Measurements from ENCODE around the gene PPM1G. TPM values are rescaled to one million over a fixed set of nuclear protein-coding genes. Genes with fewer than 3 reads are reported as not detected.

Gene PPM1G
- total and polyA plus RNA-seq, 4 donors = 45.9 to 76.2 (median 61.7) TPM

DNA sequence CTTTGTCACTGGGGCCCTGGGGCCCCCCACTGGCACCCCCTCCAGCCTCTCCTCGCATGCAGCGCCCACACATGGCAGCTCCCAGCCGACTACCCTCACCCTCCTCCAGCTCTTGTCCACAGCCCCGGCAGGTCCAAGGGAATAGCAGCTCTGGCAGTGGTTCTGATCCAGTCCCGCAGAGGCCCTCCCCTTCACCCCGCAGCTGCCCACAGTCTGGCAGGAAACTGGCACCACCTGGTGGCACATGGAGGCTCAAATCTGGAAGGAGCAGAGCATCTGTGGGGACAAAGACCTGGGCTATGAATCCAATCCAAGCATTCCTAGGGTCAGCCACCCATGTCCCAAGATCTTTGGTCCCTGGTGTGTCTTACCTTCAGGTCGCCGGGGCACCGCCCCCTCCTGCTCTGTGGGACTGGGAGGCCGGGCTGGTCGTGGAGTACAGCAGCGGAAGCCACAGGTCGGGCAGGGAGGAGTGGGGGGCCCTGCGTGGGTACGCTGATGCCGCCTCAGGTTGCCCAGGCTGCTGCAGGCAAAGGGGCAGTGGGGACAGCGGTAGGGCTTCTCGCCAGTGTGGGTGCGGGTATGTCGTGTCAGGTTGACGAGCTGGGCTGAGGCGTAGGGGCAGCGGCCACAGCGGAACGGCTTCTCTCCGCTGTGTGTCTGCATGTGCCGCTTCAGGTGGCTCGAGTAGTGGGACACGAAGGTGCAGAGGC is 31.1 kb downstream of the PPM1G start:
- ATAC-seq (ENCODE audit: insufficient read depth, low FRiP score) (no peak), DNase-seq (no peak)
- H3K36me3 ChIP-seq (ENCODE audit: control insufficient read depth in 4 of 4, insufficient read depth in 4 of 4, low read length in 4 of 4) = peaks cover 16 to 56% (median 40%) of the 10 kb centered on the region in 4 donors
- H3K4me1 ChIP-seq (ENCODE audit: control insufficient read depth in 5 of 5, insufficient read depth in 5 of 5, low read length in 5 of 5) = peaks cover 4 to 19% (median 5%) of the 10 kb centered on the region in 5 donors
- no peak overlapping the region for H3K9ac ChIP-seq (ENCODE audit: insufficient read depth in 1 of 2, low read length in 2 of 2)
- no peaks in the 10 kb centered on the region for H3K27me3 ChIP-seq (ENCODE audit: control insufficient read depth in 3 of 3, insufficient read depth in 3 of 3, low read length in 2 of 3)
- H3K4me3 ChIP-seq = no peak overlapping the region
- no peak overlapping the region for H3K27ac ChIP-seq (ENCODE audit: low read depth in 1 of 2, low read length in 1 of 2)
- WGBS, 2 donors = 87 to 88% methylated on average over 29 of the region's 29 CpGs
- TF ChIP-seq, protein P1, sequence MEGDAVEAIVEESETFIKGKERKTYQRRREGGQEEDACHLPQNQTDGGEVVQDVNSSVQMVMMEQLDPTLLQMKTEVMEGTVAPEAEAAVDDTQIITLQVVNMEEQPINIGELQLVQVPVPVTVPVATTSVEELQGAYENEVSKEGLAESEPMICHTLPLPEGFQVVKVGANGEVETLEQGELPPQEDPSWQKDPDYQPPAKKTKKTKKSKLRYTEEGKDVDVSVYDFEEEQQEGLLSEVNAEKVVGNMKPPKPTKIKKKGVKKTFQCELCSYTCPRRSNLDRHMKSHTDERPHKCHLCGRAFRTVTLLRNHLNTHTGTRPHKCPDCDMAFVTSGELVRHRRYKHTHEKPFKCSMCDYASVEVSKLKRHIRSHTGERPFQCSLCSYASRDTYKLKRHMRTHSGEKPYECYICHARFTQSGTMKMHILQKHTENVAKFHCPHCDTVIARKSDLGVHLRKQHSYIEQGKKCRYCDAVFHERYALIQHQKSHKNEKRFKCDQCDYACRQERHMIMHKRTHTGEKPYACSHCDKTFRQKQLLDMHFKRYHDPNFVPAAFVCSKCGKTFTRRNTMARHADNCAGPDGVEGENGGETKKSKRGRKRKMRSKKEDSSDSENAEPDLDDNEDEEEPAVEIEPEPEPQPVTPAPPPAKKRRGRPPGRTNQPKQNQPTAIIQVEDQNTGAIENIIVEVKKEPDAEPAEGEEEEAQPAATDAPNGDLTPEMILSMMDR (IDR thresholded peaks at IDR 0.05; ENCODE audit: control extremely low read depth, extremely low read depth) = no peak
- no peaks in the 10 kb centered on the region for H3K9me3 ChIP-seq (ENCODE audit: control insufficient read depth in 4 of 4, insufficient read depth in 3 of 4, low read length in 3 of 4)

DNA sequence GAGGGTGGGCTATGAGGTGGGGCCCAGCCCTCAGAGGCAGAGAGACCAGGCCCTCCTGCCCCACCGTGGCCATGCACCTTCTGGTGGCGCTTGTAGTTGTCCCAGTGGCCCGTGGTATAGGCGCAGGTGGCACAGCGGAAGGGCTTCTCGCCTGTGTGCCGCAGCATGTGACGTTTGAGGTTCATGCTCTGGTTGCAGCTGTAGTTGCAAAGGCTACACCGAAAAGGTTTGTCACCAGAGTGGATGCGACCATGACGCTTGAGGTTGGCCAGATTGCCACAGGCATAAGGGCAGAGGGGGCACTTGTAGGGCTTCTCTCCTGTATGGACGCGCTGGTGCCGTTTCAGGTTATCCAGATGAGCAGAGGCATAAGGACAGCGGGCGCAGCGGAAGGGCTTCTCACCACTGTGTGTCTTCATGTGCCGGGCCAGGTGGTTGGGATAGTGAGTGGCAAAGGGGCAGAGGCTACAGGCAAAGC is 31.7 kb downstream of the PPM1G start:
- Histone ChIP-seq H3K4me1 (ENCODE audit: control insufficient read depth in 5 of 5, insufficient read depth in 5 of 5, low read length in 5 of 5) (peaks cover 4 to 19% (median 5%) of the 10 kb centered on the region in 5 donors), H3K36me3 (ENCODE audit: control insufficient read depth in 4 of 4, insufficient read depth in 4 of 4, low read length in 4 of 4) (peaks cover 16 to 59% (median 44%) of the 10 kb centered on the region in 4 donors), H3K9me3 (ENCODE audit: control insufficient read depth in 4 of 4, insufficient read depth in 3 of 4, low read length in 3 of 4) (no peaks in the 10 kb centered on the region), H3K4me3 (no peak overlapping the region), H3K27me3 (ENCODE audit: control insufficient read depth in 3 of 3, insufficient read depth in 3 of 3, low read length in 2 of 3) (no peaks in the 10 kb centered on the region), H3K9ac (ENCODE audit: insufficient read depth in 1 of 2, low read length in 2 of 2) (no peak overlapping the region), H3K27ac (ENCODE audit: low read depth in 1 of 2, low read length in 1 of 2) (no peak overlapping the region)
- TF ChIP-seq, protein P1 (IDR thresholded peaks at IDR 0.05; ENCODE audit: control extremely low read depth, extremely low read depth) = no peak
- DNase-seq (no peak), ATAC-seq (ENCODE audit: insufficient read depth, low FRiP score) (no peak)
- WGBS, 2 donors = 91 to 92% methylated on average over 18 of the region's 18 CpGs

DNA sequence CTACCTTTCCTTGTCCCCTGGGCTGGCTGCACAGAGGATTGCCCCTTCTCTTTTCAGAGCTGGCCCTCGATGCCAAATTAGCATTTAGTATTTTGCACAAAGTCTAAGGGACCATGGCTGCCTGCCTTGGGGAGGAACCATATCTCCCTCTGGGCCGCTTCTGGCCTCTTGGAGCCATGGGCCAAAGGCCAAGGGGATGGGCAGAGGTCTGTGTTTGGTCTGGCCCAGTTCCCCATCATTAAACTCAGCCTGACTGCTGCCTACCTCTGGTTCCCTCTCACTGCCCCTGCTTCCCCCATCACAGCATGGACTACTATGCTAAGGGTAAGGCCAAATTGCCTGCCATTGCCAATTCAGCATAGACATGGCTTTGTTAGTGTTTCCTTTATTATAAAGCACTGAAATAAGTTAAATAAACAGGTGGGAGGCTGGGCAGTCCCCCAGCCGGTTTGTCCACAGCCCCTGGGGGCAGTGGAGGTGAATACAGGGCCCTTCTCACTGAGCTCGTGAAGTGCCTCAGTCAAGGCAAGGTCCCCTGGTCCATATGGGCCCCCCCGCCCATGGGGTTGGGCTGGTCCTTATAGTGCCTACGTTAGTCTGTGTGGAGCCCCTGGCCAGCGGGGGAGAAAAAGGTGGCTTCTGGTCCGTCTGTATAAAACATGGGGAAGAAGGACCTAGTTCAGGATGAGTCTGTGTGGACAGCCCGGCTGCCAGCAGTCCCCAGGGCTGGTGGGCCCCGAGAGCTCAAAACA is 32.3 kb downstream of the PPM1G start:
- Histone ChIP-seq H3K27ac (ENCODE audit: low read depth in 1 of 2, low read length in 1 of 2) (no peak overlapping the region), H3K36me3 (ENCODE audit: control insufficient read depth in 4 of 4, insufficient read depth in 4 of 4, low read length in 4 of 4) (peaks cover 16 to 55% (median 47%) of the 10 kb centered on the region in 4 donors), H3K9ac (ENCODE audit: insufficient read depth in 1 of 2, low read length in 2 of 2) (no peak overlapping the region), H3K4me1 (ENCODE audit: control insufficient read depth in 5 of 5, insufficient read depth in 5 of 5, low read length in 5 of 5) (peaks cover 4 to 19% (median 10%) of the 10 kb centered on the region in 5 donors), H3K27me3 (ENCODE audit: control insufficient read depth in 3 of 3, insufficient read depth in 3 of 3, low read length in 2 of 3) (no peaks in the 10 kb centered on the region), H3K9me3 (ENCODE audit: control insufficient read depth in 4 of 4, insufficient read depth in 3 of 4, low read length in 3 of 4) (no peaks in the 10 kb centered on the region), H3K4me3 (no peak overlapping the region)
- WGBS, 2 donors = 72 to 82% methylated on average over 10 of the region's 10 CpGs
- TF ChIP-seq, protein P1 (IDR thresholded peaks at IDR 0.05; ENCODE audit: control extremely low read depth, extremely low read depth) = no peak
- ATAC-seq (ENCODE audit: insufficient read depth, low FRiP score) (no peak), DNase-seq (no peak)
